ENCODE data around the gene FBL.

FBL gene

DNA sequence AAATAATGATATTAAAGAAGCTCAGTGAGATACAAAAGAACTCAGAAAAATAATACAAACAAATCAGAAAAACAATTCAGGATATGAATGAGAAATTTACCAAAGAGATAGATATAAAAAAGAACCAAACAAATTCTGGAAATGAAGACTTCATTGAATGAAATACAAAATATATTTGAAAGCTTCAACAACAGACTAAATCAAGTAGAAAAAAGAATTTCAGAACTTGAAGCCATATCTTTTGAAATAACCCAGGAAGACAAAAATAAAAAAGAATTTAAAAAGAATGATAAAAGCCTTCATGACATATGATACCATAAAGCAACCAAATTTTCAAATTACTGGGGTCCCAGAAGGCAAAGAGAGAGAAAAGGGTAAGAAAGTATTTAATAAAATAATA lies 57.9 kb downstream of the FBL start:
- DNase-seq (ENCODE audit: low read depth), result no peak
